Muscle of leg (tissue), 11 donors: Measurements from ENCODE around the gene DMWD. TPM values are rescaled to one million over a fixed set of nuclear protein-coding genes. Genes with fewer than 3 reads are reported as not detected.

Source experiments
- DNase-seq: peaks from one replicate; pipeline ENCODE4 v3.0.0; 2013
- H3K27ac ChIP-seq: one replicate; pipeline ENCODE4 v1.5.1; 2013; ENCODE audit warnings: mild to moderate bottlenecking, low read length, control low read depth
- H3K27me3 ChIP-seq: one replicate; pipeline ENCODE4 v1.6.1; 2013; ENCODE audit warnings: low read length; ENCODE audit not compliant: control insufficient read depth, insufficient read depth
- H3K36me3 ChIP-seq: one replicate; pipeline ENCODE4 v1.6.1; 2013; ENCODE audit warnings: low read length; ENCODE audit not compliant: control insufficient read depth, insufficient read depth
- H3K4me1 ChIP-seq: one replicate; pipeline ENCODE4 v1.6.1; 2013; ENCODE audit warnings: low read length; ENCODE audit not compliant: control insufficient read depth, insufficient read depth
- H3K4me3 ChIP-seq: one replicate; pipeline ENCODE4 v1.5.1; 2013; ENCODE audit warnings: low read length, control low read depth
- H3K9me3 ChIP-seq: replicated peaks from 2 replicates; pipeline ENCODE4 v1.6.1; 2013; ENCODE audit warnings: low read depth, low read length; ENCODE audit not compliant: control insufficient read depth
- WGBS: methylation state at CpG from one replicate; pipeline ENCODE4 v1.1.5; 2013; ENCODE audit warnings: missing lambda C conversion rate; ENCODE audit not compliant: insufficient coverage; 5-methylcytosine and 5-hydroxymethylcytosine counted together
- polyA plus RNA-seq, 8 donors: library from polyadenylated mRNA; unstranded; fragments of 120-200 nt; gene quantifications; one replicate each; pipeline versions ENCODE4 v1.2.1 to v1.2.3, GENCODE V29; 2013; ENCODE audit warnings: inconsistent platforms in 1 of 8, low replicate concordance in 1 of 8; ENCODE audit not compliant: insufficient read length in 8 of 8, insufficient read depth in 1 of 8
- total RNA-seq: library from RNA; stranded (reverse); fragments of 120-200 nt; gene quantifications from one replicate; pipeline ENCODE4 v1.2.4, GENCODE V29; 2013

DMWD gene
- total and polyA plus RNA-seq, 9 donors: 29.1 to 57.1 (median 44.4) TPM

DNA sequence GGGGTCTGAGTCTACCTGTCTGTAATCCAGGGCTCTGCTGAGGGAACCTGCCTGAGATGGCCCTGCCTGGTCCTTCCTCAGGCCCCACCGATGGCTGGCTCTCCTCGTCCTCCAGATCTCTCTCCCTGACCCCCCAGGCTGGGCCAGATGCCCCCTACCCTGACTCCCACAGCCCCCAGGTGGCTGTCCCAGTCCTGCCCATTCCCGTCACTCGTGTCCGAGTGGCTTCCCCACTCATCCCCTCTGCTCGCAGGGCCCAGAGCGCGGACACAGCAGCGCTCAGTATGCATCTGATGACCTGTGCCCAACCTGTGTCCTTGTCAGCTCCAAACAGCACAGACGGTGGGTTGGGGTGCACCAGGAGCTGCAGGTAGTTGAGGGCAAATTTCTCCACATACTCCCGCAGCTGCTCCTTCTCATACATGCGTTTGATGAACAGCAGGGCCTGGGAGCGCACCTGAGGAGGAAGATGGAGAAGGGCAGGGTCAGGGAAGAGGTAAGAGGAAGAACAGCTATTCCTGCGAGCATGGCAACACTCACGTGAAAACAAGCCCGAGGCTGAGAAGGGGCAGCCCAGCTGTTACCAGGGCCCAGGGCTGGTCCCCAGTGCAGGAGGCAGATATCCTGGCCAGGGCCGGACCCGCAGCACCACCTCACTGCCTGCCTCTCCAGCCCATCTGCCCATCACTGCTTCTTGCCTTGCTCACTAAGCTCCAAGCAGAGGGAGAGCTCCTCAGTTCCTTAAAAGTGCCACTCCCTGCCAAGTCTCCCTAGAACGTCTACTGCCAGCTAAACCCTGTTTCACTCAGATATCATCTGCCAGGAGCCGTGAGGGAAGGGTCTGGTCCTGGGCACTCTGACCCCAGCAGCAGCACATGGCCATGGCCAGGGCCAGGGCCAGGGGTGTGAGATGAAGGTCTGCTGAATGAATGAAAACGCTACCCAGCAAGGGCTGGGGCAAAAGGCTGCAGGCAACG is 33.6 kb upstream of the DMWD start:
- DNase-seq: no peak
- no peak overlapping the region for H3K27ac ChIP-seq
- H3K9me3 ChIP-seq: no peaks in the 10 kb centered on the region
- WGBS: 83% methylated on average over 21 of the region's 22 CpGs
- peaks cover 91% of the 10 kb centered on the region for H3K36me3 ChIP-seq
- no peaks in the 10 kb centered on the region for H3K27me3 ChIP-seq
- no peak overlapping the region for H3K4me3 ChIP-seq
- H3K4me1 ChIP-seq: peaks cover 6% of the 10 kb centered on the region

DNA sequence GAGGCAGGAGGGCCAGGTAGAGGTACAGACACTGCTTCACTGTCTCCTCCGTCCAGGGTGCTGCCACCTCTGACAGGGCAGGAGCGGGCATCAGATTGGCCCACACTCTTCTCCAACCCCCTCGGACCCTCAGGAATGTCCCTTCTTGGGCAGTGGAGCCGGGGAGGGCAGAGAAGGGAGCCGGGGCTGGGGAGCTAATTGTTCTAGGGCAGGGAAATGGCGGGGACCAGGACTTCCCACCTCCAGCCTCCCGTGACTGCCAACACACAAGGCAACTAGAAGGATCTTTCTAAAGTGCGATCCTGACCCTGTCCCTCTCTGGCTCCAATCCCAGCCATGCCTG is 32.6 kb upstream of the DMWD start:
- Histone ChIP-seq H3K9me3 (no peaks in the 10 kb centered on the region), H3K4me3 (no peak overlapping the region), H3K27ac (no peak overlapping the region), H3K36me3 (peaks cover 95% of the 10 kb centered on the region), H3K4me1 (peaks cover 6% of the 10 kb centered on the region), H3K27me3 (no peaks in the 10 kb centered on the region)
- no peak for DNase-seq
- 96% methylated on average over 3 of the region's 8 CpGs for WGBS

- Histone ChIP-seq H3K27me3 (no peaks in the 10 kb centered on the region), H3K9me3 (no peaks in the 10 kb centered on the region), H3K4me1 (peaks cover 6% of the 10 kb centered on the region), H3K4me3 (no peak overlapping the region), H3K36me3 (peaks cover 95% of the 10 kb centered on the region), H3K27ac (no peak overlapping the region)
- no peak for DNase-seq
- WGBS: 87% methylated on average over 24 of the region's 26 CpGs
Observed at GRCh38 chr19:45824531-45825262, 32.1 kb upstream of the DMWD start.

- Histone ChIP-seq H3K9me3 (no peaks in the 10 kb centered on the region), H3K27ac (no peak overlapping the region), H3K4me3 (no peak overlapping the region), H3K4me1 (peaks cover 6% of the 10 kb centered on the region), H3K36me3 (peaks cover 92% of the 10 kb centered on the region), H3K27me3 (no peaks in the 10 kb centered on the region)
- WGBS: 66% methylated on average over 10 of the region's 12 CpGs
- no peak for DNase-seq
Observed at GRCh38 chr19:45824041-45824471, 31.4 kb upstream of the DMWD start.

DNA sequence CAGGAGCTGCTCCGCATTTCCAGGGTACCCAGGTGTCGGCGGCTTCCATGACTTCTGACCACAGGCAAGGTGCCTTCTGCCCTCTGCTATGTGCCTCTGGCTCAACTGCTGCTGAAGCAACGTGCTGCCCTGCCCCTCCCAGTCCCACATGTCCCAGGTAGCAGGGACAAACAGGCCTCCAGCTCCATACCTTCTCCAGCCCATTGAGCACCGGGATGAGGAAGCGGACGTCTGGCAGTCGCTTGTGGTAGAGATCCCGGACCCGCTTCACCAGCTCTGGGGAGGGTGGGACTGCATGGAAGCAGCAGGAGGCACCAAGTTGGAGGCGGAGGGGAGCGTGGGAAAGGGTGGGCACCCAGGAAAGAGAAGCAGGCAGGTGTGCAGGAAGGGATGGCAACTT is 30.5 kb upstream of the DMWD start:
- 89% methylated on average over 9 of the region's 12 CpGs for WGBS
- H3K4me3 ChIP-seq: no peak overlapping the region
- H3K27ac ChIP-seq: no peak overlapping the region
- peaks cover 88% of the 10 kb centered on the region for H3K36me3 ChIP-seq
- H3K9me3 ChIP-seq: no peaks in the 10 kb centered on the region
- peaks cover 6% of the 10 kb centered on the region for H3K4me1 ChIP-seq
- no peak for DNase-seq
- no peaks in the 10 kb centered on the region for H3K27me3 ChIP-seq

DNA sequence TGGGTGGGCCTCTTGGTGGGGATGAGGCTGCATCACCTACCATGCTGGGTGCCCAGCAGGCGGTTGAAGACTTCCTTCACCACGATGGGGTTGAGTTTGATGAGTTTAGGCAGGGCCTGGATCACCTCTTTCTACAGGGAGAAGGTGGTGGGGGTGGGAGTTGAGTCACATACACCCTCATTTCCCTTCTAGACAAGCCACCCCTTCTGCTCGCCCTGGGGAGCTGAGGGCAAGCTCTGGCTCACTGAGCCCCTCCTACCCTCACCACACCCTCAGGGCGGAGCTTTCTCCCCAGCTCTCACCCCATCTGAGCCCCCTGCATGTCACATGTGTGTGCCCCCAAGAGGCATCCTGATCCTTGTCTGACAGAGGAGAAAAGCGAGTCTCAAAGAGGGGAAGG is 30.1 kb upstream of the DMWD start:
- no peak for DNase-seq
- H3K27ac ChIP-seq: no peak overlapping the region
- no peak overlapping the region for H3K4me3 ChIP-seq
- H3K4me1 ChIP-seq: peaks cover 6% of the 10 kb centered on the region
- H3K9me3 ChIP-seq: no peaks in the 10 kb centered on the region
- WGBS: 100% methylated on average over 1 of the region's 5 CpGs
- H3K27me3 ChIP-seq: no peaks in the 10 kb centered on the region
- peaks cover 84% of the 10 kb centered on the region for H3K36me3 ChIP-seq

GRCh38 chr19:45821570-45821969 is 28.9 kb upstream of the DMWD start:
- H3K4me1 ChIP-seq: peaks cover 11% of the 10 kb centered on the region
- H3K27me3 ChIP-seq: no peaks in the 10 kb centered on the region
- WGBS: 83% methylated on average over 10 of the region's 10 CpGs
- H3K4me3 ChIP-seq: no peak overlapping the region
- no peaks in the 10 kb centered on the region for H3K9me3 ChIP-seq
- no peak overlapping the region for H3K27ac ChIP-seq
- no peak for DNase-seq
- peaks cover 74% of the 10 kb centered on the region for H3K36me3 ChIP-seq

DNA sequence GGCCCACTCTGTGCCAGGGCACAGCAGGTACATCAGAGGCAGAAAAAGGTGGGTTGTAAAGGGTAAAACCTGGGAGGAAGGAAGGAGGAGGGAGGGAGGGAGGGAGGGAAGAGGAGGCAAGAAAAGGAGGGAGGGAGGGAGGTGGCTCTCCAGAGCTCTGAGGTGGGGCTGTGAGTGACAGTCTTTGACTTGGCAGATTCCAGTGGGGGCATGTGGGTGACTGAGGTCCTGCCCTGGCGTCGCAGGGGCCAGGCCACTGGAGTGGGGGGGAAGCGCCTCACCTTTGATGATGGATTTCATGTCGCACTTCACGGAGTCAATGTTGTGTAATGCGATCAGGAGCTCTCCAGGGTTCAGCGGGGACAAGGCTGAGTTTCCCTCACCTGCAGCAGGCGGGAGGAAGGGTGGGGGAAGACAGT is 28.5 kb upstream of the DMWD start:
- Histone ChIP-seq H3K4me1 (peaks cover 15% of the 10 kb centered on the region), H3K4me3 (no peak overlapping the region), H3K27ac (no peak overlapping the region), H3K9me3 (no peaks in the 10 kb centered on the region), H3K27me3 (no peaks in the 10 kb centered on the region), H3K36me3 (peaks cover 69% of the 10 kb centered on the region)
- no peak for DNase-seq
- WGBS: 64% methylated on average over 8 of the region's 8 CpGs

DNA sequence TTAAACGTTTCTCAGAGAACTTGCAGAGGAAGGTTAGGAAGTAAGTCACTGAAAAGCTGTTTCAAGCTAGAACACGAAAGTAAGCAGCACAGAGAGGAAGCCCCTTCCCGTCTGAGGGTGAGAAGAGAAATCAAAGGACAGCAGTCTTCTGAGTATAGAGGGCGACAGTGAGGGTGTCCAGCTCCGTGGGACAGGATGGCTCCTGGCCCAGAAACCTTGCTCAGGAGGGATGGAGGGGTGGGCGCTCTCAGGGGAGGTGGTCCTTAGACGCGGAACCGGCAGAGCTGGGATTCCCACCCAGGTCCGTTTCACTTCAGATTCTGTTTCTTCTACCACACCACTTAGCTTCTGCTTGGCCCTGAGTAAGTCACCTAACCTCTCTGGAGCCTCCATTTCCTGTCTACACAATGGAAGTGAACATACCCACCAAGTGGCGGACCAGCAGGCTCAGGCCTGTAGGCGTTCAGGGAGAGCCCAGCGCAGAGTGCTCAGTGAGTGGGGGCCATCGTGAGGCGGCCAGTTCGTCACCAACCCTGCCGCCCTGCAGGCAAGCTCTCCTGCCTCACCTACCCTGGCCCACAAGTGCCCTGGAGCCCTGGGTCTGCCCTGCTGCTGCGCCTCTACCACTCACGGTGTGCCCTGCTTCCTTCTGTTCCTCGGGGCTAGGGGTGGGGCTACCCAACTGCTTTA is 27.9 kb upstream of the DMWD start:
- Histone ChIP-seq H3K9me3 (no peaks in the 10 kb centered on the region), H3K27ac (no peak overlapping the region), H3K36me3 (peaks cover 64% of the 10 kb centered on the region), H3K27me3 (no peaks in the 10 kb centered on the region), H3K4me3 (no peak overlapping the region), H3K4me1 (peaks cover 21% of the 10 kb centered on the region)
- no peak for DNase-seq
- WGBS: 74% methylated on average over 15 of the region's 20 CpGs

- DNase-seq: no peak
- Histone ChIP-seq H3K27me3 (no peaks in the 10 kb centered on the region), H3K4me1 (peaks cover 27% of the 10 kb centered on the region), H3K9me3 (no peaks in the 10 kb centered on the region), H3K27ac (no peak overlapping the region), H3K36me3 (peaks cover 56% of the 10 kb centered on the region), H3K4me3 (no peak overlapping the region)
- WGBS: 79% methylated on average over 5 of the region's 6 CpGs
Observed at GRCh38 chr19:45819769-45820168, 27.1 kb upstream of the DMWD start.
